ENCODE measurements around the gene LRRTM4. TPM values are rescaled to one million over a fixed set of nuclear protein-coding genes. Genes with fewer than 3 reads are reported as not detected.

LRRTM4 gene
- polyA plus RNA-seq, 1 donor from 2014 or later = 37.1 TPM

DNA sequence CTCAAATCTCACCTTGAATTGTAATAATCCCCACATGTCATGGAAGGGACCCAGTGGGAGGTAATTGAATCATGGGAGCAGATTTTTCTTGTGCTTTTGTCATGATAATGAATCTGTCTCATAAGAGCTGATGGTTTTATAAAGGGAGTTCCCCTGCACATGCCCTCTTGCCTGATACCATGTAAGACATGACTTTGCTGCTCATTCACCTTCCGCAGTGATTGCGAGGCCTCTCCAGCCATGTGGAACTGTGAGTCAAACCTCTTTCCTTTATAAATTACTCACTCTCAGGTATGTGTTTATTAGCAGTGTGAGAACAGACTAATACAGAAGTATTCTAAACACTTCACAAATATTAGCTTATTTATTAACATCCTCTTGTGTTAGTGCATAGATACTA lies 516.7 kb downstream of the LRRTM4 start:
- Histone ChIP-seq H3K27me3 (ENCODE audit: insufficient read depth, low read depth, low read length) (no peaks in the 10 kb centered on the region), H3F3A (ENCODE audit: insufficient read depth, low read length, poor library complexity, severe bottlenecking) (peaks cover 6% of the 10 kb centered on the region), H3K9me2 (ENCODE audit: insufficient read depth, low read length) (no peaks in the 10 kb centered on the region), H3K4me3 (ENCODE audit: low read length) (no peak overlapping the region), H4K20me1 (ENCODE audit: insufficient read depth) (no peaks in the 10 kb centered on the region), H3K4me2 (ENCODE audit: low read length) (no peak overlapping the region), H3K79me2 (replicated peaks; ENCODE audit: insufficient read depth, low read length) (no peaks in the 10 kb centered on the region), H3K9ac (ENCODE audit: low read length) (no peak overlapping the region), H3K36me3 (ENCODE audit: insufficient read depth, low read length) (no peaks in the 10 kb centered on the region), H2AFZ (ENCODE audit: low read depth, low read length) (no peak overlapping the region), H3K27ac (ENCODE audit: low read length) (no peak overlapping the region), H3K9me3 (ENCODE audit: low read length) (no peaks in the 10 kb centered on the region)
- TF ChIP-seq POLR2AphosphoS5 (IDR thresholded peaks at IDR 0.05) (no peak), EP300 (conservative IDR thresholded peaks at IDR 0.05; ENCODE audit: poor library complexity, severe bottlenecking) (no peak)

GRCh38 chr2:77001895-77002294 lies 520.3 kb downstream of the LRRTM4 start:
- H3K27ac ChIP-seq (ENCODE audit: low read length) = no peak overlapping the region
- no peaks in the 10 kb centered on the region for H3K79me2 ChIP-seq (replicated peaks; ENCODE audit: insufficient read depth, low read length)
- TF ChIP-seq EP300 (conservative IDR thresholded peaks at IDR 0.05; ENCODE audit: poor library complexity, severe bottlenecking) = no peak
- TF ChIP-seq, protein P1, sequence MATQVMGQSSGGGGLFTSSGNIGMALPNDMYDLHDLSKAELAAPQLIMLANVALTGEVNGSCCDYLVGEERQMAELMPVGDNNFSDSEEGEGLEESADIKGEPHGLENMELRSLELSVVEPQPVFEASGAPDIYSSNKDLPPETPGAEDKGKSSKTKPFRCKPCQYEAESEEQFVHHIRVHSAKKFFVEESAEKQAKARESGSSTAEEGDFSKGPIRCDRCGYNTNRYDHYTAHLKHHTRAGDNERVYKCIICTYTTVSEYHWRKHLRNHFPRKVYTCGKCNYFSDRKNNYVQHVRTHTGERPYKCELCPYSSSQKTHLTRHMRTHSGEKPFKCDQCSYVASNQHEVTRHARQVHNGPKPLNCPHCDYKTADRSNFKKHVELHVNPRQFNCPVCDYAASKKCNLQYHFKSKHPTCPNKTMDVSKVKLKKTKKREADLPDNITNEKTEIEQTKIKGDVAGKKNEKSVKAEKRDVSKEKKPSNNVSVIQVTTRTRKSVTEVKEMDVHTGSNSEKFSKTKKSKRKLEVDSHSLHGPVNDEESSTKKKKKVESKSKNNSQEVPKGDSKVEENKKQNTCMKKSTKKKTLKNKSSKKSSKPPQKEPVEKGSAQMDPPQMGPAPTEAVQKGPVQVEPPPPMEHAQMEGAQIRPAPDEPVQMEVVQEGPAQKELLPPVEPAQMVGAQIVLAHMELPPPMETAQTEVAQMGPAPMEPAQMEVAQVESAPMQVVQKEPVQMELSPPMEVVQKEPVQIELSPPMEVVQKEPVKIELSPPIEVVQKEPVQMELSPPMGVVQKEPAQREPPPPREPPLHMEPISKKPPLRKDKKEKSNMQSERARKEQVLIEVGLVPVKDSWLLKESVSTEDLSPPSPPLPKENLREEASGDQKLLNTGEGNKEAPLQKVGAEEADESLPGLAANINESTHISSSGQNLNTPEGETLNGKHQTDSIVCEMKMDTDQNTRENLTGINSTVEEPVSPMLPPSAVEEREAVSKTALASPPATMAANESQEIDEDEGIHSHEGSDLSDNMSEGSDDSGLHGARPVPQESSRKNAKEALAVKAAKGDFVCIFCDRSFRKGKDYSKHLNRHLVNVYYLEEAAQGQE (IDR thresholded peaks at IDR 0.05; ENCODE audit: borderline replicate concordance) = no peak
- TF ChIP-seq EZH2 (IDR thresholded peaks at IDR 0.05; ENCODE audit: borderline replicate concordance, insufficient read depth, low read length, poor library complexity, severe bottlenecking) = no peak
- TF ChIP-seq RAD21 (conservative IDR thresholded peaks at IDR 0.05) = no peak
- TF ChIP-seq SMC3 (conservative IDR thresholded peaks at IDR 0.05; ENCODE audit: poor library complexity) = no peak
- TF ChIP-seq TAF1 (IDR thresholded peaks at IDR 0.05; ENCODE audit: low read depth) = no peak
- no peak for TF ChIP-seq POLR2AphosphoS5 (IDR thresholded peaks at IDR 0.05)
- no peak for TF ChIP-seq CTCF (IDR thresholded peaks at IDR 0.05; ENCODE audit: poor library complexity, severe bottlenecking)
- TF ChIP-seq MXI1 (conservative IDR thresholded peaks at IDR 0.05; ENCODE audit: poor library complexity, severe bottlenecking) = no peak
- H3K9ac ChIP-seq (ENCODE audit: low read length) = no peak overlapping the region
- no peak overlapping the region for H3K4me2 ChIP-seq (ENCODE audit: low read length)
- H3F3A ChIP-seq (ENCODE audit: insufficient read depth, low read length, poor library complexity, severe bottlenecking) = no peaks in the 10 kb centered on the region
- H2AFZ ChIP-seq (ENCODE audit: low read depth, low read length) = no peak overlapping the region
- H3K9me2 ChIP-seq (ENCODE audit: insufficient read depth, low read length) = no peaks in the 10 kb centered on the region
- H3K36me3 ChIP-seq (ENCODE audit: insufficient read depth, low read length) = no peaks in the 10 kb centered on the region
- no peak overlapping the region for H3K4me3 ChIP-seq (ENCODE audit: low read length)
- no peaks in the 10 kb centered on the region for H3K9me3 ChIP-seq (ENCODE audit: low read length)
- no peaks in the 10 kb centered on the region for H3K27me3 ChIP-seq (ENCODE audit: insufficient read depth, low read depth, low read length)
- H4K20me1 ChIP-seq (ENCODE audit: insufficient read depth) = no peaks in the 10 kb centered on the region

DNA sequence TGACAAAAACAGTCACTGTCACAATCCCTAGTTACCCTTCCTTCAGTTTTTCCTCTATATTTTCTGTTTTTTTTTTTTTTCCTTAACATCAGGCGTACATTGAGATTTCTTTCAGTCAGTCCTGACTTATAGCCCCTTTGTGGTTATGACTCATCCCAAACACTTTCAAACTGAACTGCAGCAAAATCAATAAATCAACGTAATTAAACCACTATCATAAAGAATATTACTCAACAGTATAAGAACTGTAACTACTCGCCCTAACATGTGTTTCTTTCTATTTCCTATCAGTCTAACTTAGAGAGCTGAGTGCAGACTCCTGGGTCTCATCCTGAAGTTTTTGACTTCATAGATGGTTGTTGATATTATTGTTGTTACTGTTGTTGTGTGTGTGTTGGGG lies 523.5 kb downstream of the LRRTM4 start:
- no peaks in the 10 kb centered on the region for H3F3A ChIP-seq (ENCODE audit: insufficient read depth, low read length, poor library complexity, severe bottlenecking)

More for the DNA sequence above, 523.5 kb downstream of the LRRTM4 start:
- Histone ChIP-seq H3K4me3 (ENCODE audit: low read length) (no peak overlapping the region), H4K20me1 (ENCODE audit: insufficient read depth) (no peaks in the 10 kb centered on the region), H3K9me2 (ENCODE audit: insufficient read depth, low read length) (no peaks in the 10 kb centered on the region), H3K79me2 (replicated peaks; ENCODE audit: insufficient read depth, low read length) (no peaks in the 10 kb centered on the region), H3K9me3 (ENCODE audit: low read length) (no peaks in the 10 kb centered on the region), H3K36me3 (ENCODE audit: insufficient read depth, low read length) (no peaks in the 10 kb centered on the region), H3K27me3 (ENCODE audit: insufficient read depth, low read depth, low read length) (no peaks in the 10 kb centered on the region), H3K4me2 (ENCODE audit: low read length) (no peak overlapping the region), H3K27ac (ENCODE audit: low read length) (no peak overlapping the region), H2AFZ (ENCODE audit: low read depth, low read length) (no peak overlapping the region), H3K9ac (ENCODE audit: low read length) (no peak overlapping the region)
- TF ChIP-seq MXI1 (conservative IDR thresholded peaks at IDR 0.05; ENCODE audit: poor library complexity, severe bottlenecking) (no peak), SMC3 (conservative IDR thresholded peaks at IDR 0.05; ENCODE audit: poor library complexity) (no peak), EP300 (conservative IDR thresholded peaks at IDR 0.05; ENCODE audit: poor library complexity, severe bottlenecking) (no peak), RAD21 (conservative IDR thresholded peaks at IDR 0.05) (no peak), CTCF (IDR thresholded peaks at IDR 0.05; ENCODE audit: poor library complexity, severe bottlenecking) (no peak), TAF1 (IDR thresholded peaks at IDR 0.05; ENCODE audit: low read depth) (no peak), EZH2 (IDR thresholded peaks at IDR 0.05; ENCODE audit: borderline replicate concordance, insufficient read depth, low read length, poor library complexity, severe bottlenecking) (no peak), POLR2AphosphoS5 (IDR thresholded peaks at IDR 0.05) (no peak)
- TF ChIP-seq, protein P1 (IDR thresholded peaks at IDR 0.05; ENCODE audit: borderline replicate concordance) = no peak
